GM10266 (cell line): ENCODE results near the gene DMAP1.

Source experiments
- DNase-seq: peaks from one replicate; pipeline ENCODE4 v3.0.0; 2012; ENCODE audit errors: extremely low spot score
- CTCF ChIP-seq: IDR thresholded peaks from 2 replicates; pipeline ENCODE4 v1.5.1; 2012; ENCODE audit warnings: mild to moderate bottlenecking, low read depth; ENCODE audit not compliant: control insufficient read depth, insufficient read depth; ENCODE audit errors: missing control alignments

DMAP1 gene

GRCh38 chr1:44256762-44257554 is 43.7 kb downstream of the DMAP1 start:
- DNase-seq: no peak
- TF ChIP-seq CTCF: no peak

GRCh38 chr1:44259090-44259489 is 45.8 kb downstream of the DMAP1 start:
- no peak for DNase-seq

GRCh38 chr1:44260792-44261170 is 47.5 kb downstream of the DMAP1 start:
- TF ChIP-seq CTCF: no peak
- no peak for DNase-seq

More at GRCh38 chr1:44259090-44259489, 45.8 kb downstream of the DMAP1 start:
- TF ChIP-seq CTCF: no peak

- TF ChIP-seq CTCF: no peak
- DNase-seq: no peak
Observed at GRCh38 chr1:44261171-44261817, 48.0 kb downstream of the DMAP1 start.

GRCh38 chr1:44261962-44262361 is 48.7 kb downstream of the DMAP1 start:
- no peak for DNase-seq
- no peak for TF ChIP-seq CTCF

GRCh38 chr1:44262414-44262813 is 49.1 kb downstream of the DMAP1 start:
- no peak for DNase-seq
- TF ChIP-seq CTCF: no peak
